Breast epithelium (tissue), 3 donors: ENCODE results near the gene OAT.

Experiments
- POLR2A ChIP-seq: fragments of 450-650 bp; IDR thresholded peaks from one replicate; pipeline ENCODE4 v1.6.1; 2016; ENCODE audit warnings: antibody characterized with exemption, mild to moderate bottlenecking, moderate library complexity
- POLR2AphosphoS5 ChIP-seq, 3 donors: sonication (generic); formaldehyde crosslinking; IDR thresholded peaks; one replicate each; pipeline ENCODE4 v1.6.1; 2017; ENCODE audit warnings: antibody characterized with exemption in 3 of 3
- TF ChIP-seq, protein P1 (sequence below), 3 donors: fragments of 450-650 bp; IDR thresholded peaks; one replicate each; pipeline ENCODE4 v1.5.1; 2016 to 2017; ENCODE audit warnings: antibody characterized with exemption in 3 of 3, mild to moderate bottlenecking in 3 of 3, moderate library complexity in 3 of 3

DNA sequence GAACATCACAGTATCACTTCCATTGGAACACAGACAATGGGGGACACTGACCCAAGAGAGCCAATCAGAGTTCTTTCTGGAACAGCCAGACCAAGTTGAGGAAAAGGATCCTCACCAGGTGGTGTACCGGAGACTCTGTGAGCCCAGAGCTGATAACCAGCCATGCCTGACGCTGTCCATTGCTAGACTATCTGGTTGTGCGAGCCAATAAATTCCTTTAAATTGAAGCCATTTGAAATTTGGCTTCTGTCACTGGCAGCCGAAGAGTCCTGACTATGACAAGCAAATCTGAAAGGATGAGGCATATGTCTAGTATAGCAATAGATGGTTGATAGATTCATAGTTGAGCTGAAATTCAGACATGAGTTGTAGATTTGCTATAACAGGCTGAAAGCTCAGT lies 39.8 kb upstream of the OAT start:
- TF ChIP-seq, protein P1, sequence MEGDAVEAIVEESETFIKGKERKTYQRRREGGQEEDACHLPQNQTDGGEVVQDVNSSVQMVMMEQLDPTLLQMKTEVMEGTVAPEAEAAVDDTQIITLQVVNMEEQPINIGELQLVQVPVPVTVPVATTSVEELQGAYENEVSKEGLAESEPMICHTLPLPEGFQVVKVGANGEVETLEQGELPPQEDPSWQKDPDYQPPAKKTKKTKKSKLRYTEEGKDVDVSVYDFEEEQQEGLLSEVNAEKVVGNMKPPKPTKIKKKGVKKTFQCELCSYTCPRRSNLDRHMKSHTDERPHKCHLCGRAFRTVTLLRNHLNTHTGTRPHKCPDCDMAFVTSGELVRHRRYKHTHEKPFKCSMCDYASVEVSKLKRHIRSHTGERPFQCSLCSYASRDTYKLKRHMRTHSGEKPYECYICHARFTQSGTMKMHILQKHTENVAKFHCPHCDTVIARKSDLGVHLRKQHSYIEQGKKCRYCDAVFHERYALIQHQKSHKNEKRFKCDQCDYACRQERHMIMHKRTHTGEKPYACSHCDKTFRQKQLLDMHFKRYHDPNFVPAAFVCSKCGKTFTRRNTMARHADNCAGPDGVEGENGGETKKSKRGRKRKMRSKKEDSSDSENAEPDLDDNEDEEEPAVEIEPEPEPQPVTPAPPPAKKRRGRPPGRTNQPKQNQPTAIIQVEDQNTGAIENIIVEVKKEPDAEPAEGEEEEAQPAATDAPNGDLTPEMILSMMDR (IDR thresholded peaks at IDR 0.05) = no peak
- TF ChIP-seq POLR2A (no peak), POLR2AphosphoS5 (IDR thresholded peaks at IDR 0.05) (no peak)
